Measurements from ENCODE around the gene RNPEPL1.
"Not testable (repeated sequence)": the region's sequence is repeated elsewhere in the genome, so short reads cannot be mapped to it uniquely, and the experiment has no call there.

RNPEPL1 gene

DNA sequence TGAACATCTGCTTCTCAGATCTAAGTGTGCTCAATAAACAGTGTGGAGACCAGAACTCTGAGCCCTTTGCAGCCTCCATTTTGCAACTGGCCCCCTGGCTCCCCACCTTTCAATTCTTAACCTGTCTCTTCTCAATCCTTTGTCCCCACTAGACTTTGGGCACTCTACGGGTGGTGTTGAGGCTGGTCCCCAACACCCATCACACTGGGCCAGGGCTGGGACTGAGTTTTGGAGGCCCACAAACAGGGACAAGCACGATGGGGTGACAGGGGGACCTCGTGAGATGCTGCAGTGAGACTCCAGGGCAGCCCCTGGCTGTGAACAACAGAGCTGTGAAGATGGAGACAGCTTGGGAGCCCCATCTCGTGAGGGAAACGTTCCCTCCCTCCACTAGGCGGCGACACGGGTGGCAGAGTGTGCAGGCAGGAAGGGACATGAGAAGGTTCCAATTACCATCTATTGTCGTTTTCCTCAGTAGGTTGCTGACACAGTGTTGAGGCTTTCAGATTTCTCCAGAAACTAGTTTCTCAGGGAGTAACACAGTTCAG, 11.7 kb upstream of the RNPEPL1 start:
- H3K27me3 Mint-ChIP-seq (ENCODE audit: low read depth): no peaks in the 10 kb centered on the region
- peaks cover 20% of the 10 kb centered on the region for H3K36me3 Mint-ChIP-seq (ENCODE audit: low read depth)
- peaks cover 5% of the 10 kb centered on the region for H3K9me3 Mint-ChIP-seq
- no peak overlapping the region for H3K4me3 Mint-ChIP-seq
- peaks cover 33% of the 10 kb centered on the region for H3K4me1 Mint-ChIP-seq (ENCODE audit: low read depth)
- H3K27ac Mint-ChIP-seq: no peak overlapping the region

DNA sequence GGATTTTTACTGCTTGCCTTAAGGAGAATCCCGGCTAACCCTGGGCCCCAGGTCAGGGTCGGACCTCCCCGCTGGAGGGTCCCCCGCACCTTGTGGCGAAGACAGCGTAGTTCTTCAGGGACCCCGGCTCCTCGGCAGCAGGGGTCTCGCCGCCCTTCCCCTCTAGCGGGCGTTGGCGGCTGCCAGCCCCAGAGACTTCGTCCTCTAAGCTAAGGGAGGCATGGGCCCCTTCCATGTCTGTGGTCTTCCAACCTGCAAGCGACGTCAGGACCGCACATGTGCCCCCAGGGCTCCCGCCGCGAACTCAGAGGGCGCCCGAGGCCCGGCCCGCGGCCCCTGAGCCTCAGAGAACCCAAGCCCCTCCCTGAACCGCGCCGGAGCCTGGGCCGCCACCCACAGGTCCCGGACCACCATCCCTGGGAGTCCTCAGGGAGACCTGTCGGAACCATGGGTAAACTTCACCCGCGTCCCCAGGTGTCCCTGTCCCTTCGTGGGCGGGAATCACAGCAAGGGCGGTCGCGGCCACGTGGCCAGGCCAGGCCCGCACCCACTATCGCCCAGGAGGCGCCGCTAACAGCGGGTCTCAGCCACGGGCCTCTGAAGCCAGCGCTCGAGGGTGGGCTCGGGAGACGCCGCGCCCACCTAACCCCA, 11.1 kb upstream of the RNPEPL1 start:
- no peaks in the 10 kb centered on the region for H3K9me3 Mint-ChIP-seq
- peaks cover 37% of the 10 kb centered on the region for H3K4me1 Mint-ChIP-seq (ENCODE audit: low read depth)

DNA sequence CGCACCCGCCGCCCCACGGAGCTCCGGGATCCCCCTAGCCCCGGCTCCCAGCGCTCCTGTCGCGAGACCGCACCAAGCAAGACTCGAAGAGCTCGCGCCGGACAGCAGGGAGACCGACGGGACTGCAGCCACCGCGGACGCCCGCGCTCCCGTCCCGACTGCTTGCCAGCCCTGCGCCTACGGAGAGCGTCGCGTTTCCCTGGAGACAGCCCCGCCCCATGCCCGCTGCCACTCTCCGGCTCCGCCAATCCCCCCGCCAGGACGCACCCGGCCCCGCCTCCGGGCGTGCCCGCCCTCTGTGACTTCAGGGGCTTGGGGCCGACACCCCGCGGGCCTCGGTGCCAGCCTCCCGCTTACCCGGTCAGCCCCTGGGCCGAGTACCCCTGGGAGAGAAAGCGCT, 10.5 kb upstream of the RNPEPL1 start, which contains the start of gene ANKMY1:
TSS of gene ANKMY1 (minus strand) at position 181 of the 400 bp plus-strand sequence. CDS start 653 bp downstream, outside the sequence.
- H3K4me3 Mint-ChIP-seq: peak within 1 kb of the TSS; percentile 79
- no peaks in the 10 kb centered on the region for H3K27me3 Mint-ChIP-seq (ENCODE audit: low read depth)
- peaks cover 40% of the 10 kb centered on the region for H3K4me1 Mint-ChIP-seq (ENCODE audit: low read depth)

More for the DNA sequence above, 11.1 kb upstream of the RNPEPL1 start:
- Mint-ChIP-seq H3K27ac (no peak overlapping the region), H3K36me3 (ENCODE audit: low read depth) (peaks cover 17% of the 10 kb centered on the region), H3K27me3 (ENCODE audit: low read depth) (no peaks in the 10 kb centered on the region), H3K4me3 (no peak overlapping the region)

DNA sequence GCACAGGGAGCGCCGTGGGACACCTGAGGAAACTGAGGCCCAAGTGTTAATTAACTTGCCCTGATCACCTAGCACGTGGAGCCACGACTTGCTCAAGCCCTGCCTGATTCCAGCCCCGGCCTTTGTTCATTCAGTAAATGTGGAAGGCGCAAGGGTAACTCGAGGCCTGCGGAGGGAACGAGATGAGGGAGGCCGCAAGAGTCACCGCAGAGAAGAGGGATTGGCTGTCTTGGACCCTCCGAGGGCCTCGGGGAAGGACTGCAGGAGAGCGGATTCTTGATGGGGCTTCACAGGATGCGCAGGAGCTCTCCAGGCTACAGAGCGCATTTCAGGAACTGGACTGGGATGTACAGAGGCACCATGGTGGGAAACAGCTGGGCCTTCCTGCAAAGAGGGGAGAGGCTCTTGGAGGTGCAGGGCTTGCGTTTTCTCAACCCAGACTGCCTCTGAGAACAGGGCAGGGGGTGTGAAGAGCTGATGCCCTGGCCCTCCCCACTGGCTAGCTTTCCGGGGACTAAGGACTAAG, 10.0 kb upstream of the RNPEPL1 start:
- Mint-ChIP-seq H3K9me3 (no peaks in the 10 kb centered on the region), H3K27ac (no peak overlapping the region), H3K4me3 (peak overlapping the region; percentile 79), H3K27me3 (ENCODE audit: low read depth) (no peaks in the 10 kb centered on the region), H3K36me3 (ENCODE audit: low read depth) (peaks cover 16% of the 10 kb centered on the region), H3K4me1 (ENCODE audit: low read depth) (peaks cover 42% of the 10 kb centered on the region)

More for the DNA sequence above, 10.5 kb upstream of the RNPEPL1 start, which contains the start of gene ANKMY1:
- H3K36me3 Mint-ChIP-seq (ENCODE audit: low read depth): peaks cover 18% of the 10 kb centered on the region
- peak within 1 kb of the TSS; percentile 20 for H3K27ac Mint-ChIP-seq
- no peaks in the 10 kb centered on the region for H3K9me3 Mint-ChIP-seq

DNA sequence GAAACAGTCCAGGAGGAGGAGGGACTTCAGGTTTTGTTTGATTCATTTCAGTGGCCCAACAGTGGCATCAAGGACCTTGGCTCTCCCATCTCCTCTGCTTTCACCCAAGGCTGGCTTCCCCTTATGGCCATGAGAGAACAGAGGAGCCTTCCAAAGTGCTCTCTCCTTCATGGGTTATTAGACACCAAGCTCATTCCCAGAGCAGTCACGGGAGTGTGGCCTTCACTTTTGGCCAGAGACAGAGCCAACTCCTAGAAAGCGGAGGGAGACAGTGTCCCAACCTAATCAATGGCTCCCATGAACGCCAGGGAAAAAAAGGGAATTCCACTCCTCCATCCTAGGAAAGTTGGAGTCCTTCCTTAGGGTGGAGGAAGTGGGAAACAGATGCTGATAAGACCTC, 9.0 kb upstream of the RNPEPL1 start:
- no peak overlapping the region for H3K27ac Mint-ChIP-seq
- no peaks in the 10 kb centered on the region for H3K27me3 Mint-ChIP-seq (ENCODE audit: low read depth)
- peaks cover 20% of the 10 kb centered on the region for H3K36me3 Mint-ChIP-seq (ENCODE audit: low read depth)
- H3K4me1 Mint-ChIP-seq (ENCODE audit: low read depth): peaks cover 51% of the 10 kb centered on the region
- H3K9me3 Mint-ChIP-seq: no peaks in the 10 kb centered on the region
- peak overlapping the region; percentile 79 for H3K4me3 Mint-ChIP-seq

DNA sequence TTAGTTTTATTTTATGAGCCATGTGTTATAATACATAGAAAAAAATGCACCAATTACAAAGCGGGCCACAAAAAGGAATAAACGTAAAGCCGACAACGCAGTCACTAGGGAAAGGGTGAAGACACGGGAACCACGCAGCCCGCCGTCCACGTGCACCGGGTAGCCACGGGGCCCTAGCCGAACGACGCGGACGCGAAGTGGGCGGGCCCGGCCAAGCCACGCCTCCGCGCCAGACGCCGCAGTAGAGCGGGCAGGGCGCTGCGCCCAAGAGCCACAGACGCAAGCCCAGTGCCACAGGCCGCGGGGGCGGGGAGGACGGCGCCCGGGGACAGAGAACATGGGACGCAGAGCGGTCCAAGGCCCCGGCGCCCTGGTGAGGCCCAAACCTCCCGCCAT, 8.2 kb upstream of the RNPEPL1 start, which contains the start of gene DUSP28:
TSS of gene DUSP28 (plus strand) at position 274 of the 396 bp plus-strand sequence. CDS start 328 bp downstream, outside the sequence.
- peaks cover 27% of the 10 kb centered on the region for H3K36me3 Mint-ChIP-seq (ENCODE audit: low read depth)

DNA sequence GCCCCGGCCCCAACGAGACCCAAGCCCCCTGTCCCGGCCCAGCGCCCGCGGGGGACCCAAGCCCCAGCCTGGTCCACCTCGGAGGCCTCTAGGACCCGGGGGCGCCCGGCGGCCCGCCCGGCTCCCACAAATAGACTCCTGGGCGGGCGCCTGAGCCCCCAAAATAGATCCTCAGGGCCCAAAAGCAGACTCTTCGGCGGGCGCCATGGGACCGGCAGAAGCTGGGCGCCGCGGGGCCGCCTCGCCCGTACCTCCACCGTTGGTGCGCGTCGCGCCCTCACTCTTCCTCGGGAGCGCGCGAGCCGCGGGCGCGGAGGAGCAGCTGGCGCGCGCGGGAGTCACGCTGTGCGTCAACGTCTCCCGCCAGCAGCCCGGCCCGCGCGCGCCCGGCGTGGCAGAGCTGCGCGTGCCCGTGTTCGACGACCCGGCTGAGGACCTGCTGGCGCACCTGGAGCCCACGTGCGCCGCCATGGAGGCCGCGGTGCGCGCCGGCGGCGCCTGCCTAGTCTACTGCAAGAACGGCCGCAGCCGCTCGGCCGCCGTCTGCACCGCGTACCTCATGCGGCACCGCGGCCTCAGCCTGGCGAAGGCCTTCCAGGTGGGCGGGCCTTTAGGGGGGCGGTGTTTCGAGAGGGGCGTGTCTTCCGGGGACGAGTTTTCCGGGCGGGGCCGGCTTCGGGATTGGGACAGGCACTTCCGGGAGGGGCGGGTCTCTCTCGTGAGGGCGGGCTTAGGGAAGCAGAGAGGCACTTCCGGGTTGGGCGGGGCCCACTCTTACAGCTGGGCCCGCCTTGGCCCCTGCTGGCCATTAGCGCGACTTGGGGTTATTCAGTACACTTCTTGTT, 7.6 kb upstream of the RNPEPL1 start:
- Mint-ChIP-seq H3K9me3 (no peaks in the 10 kb centered on the region), H3K4me1 (ENCODE audit: low read depth) (peaks cover 65% of the 10 kb centered on the region), H3K27me3 (ENCODE audit: low read depth) (no peaks in the 10 kb centered on the region), H3K27ac (peak overlapping the region; percentile 98), H3K36me3 (ENCODE audit: low read depth) (peaks cover 32% of the 10 kb centered on the region), H3K4me3 (peak overlapping the region; percentile 86)

More for the DNA sequence above, 8.2 kb upstream of the RNPEPL1 start, which contains the start of gene DUSP28:
- Mint-ChIP-seq H3K27me3 (ENCODE audit: low read depth) (no peaks in the 10 kb centered on the region), H3K27ac (peak within 1 kb of the TSS; percentile 98), H3K4me1 (ENCODE audit: low read depth) (peaks cover 59% of the 10 kb centered on the region), H3K9me3 (no peaks in the 10 kb centered on the region), H3K4me3 (peak within 1 kb of the TSS; percentile 86)

DNA sequence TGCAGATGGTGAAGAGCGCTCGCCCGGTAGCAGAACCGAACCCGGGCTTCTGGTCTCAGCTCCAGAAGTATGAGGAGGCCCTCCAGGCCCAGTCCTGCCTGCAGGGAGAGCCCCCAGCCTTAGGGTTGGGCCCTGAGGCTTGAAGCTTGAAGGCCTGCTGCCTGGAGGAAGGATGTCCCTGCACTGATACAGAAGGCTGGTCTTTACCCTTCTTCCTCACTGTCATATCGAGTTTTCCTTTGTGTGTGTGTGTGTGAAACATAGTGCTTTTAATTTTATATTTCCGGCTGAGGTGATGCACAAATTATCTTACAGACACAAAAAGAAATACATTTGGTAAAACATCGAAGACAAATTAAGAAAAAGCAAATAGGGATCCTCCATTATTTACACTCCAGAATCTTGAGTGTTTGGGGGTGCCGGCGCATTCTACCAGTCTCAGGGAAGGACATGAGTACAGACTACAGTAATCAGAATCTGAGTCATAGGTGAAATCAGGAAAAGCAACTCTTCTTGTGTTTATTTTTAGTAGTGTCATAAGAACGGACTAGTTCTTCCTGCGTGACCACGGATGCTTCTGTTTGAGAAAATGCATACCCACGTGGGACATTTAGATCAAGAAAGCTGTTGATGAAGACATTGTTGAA, 6.8 kb upstream of the RNPEPL1 start:
- H3K36me3 Mint-ChIP-seq (ENCODE audit: low read depth): peaks cover 33% of the 10 kb centered on the region
- H3K4me3 Mint-ChIP-seq: peak overlapping the region; percentile 86
- no peaks in the 10 kb centered on the region for H3K9me3 Mint-ChIP-seq
- H3K27me3 Mint-ChIP-seq (ENCODE audit: low read depth): no peaks in the 10 kb centered on the region
- peaks cover 62% of the 10 kb centered on the region for H3K4me1 Mint-ChIP-seq (ENCODE audit: low read depth)
- peak overlapping the region; percentile 98 for H3K27ac Mint-ChIP-seq

DNA sequence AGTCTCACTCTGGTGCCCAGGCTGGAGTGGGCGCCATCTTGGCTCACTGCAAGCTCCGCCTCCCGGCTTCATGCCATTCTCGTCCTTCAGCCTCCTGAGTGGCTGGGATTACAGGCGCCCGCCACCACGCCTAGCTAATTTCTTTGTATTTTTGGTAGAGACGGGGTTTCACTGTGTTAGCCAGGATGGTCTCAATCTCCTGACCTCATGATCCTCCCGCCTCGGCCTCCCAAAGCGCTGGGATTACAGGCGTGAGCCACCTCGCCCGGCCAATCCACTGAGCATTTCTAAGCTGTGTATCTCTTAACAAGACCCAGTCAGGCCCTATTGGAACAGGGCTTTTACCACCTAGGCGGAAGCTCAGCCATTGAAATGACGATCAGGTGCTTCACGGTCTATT, 5.1 kb upstream of the RNPEPL1 start:
- not testable (repeated sequence) for H3K27me3 Mint-ChIP-seq (ENCODE audit: low read depth); H3K4me3 Mint-ChIP-seq; H3K9me3 Mint-ChIP-seq; H3K27ac Mint-ChIP-seq
- Mint-ChIP-seq H3K4me1 (ENCODE audit: low read depth) (peaks cover 65% of the 10 kb centered on the region), H3K36me3 (ENCODE audit: low read depth) (peaks cover 35% of the 10 kb centered on the region)

DNA sequence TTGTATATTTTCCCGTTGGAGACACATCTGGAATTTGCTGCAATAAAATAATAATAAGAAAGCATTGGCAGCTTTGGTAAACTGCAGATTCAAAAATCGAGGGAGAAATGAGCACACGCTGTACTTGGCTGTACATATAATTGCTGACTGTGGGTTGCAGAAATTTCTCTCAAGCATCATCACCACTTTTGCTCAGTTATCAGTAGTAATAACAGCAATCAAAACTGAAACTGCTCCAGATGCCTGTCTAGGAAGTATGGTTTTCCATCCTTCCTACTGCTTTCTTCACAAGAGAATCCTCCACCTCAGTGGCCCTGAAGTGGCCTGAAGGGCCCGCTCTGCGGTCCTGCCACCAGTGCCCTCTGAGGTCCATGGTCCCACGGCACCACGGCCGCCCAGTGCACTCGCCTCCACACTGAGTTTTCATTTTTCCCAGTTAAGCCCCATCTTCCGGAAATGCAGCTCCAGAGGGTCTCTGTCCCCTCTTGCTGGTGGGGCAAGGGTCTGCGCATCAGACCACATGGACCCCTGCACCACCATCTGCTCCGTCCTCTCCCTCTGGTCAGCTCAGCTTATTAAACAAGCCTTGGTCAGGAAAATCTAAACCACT, 4.2 kb upstream of the RNPEPL1 start:
- Mint-ChIP-seq H3K27me3 (ENCODE audit: low read depth) (no peaks in the 10 kb centered on the region), H3K9me3 (no peaks in the 10 kb centered on the region), H3K36me3 (ENCODE audit: low read depth) (peaks cover 32% of the 10 kb centered on the region), H3K27ac (peak overlapping the region; percentile 99), H3K4me1 (ENCODE audit: low read depth) (peaks cover 58% of the 10 kb centered on the region), H3K4me3 (peak overlapping the region; percentile 94)

DNA sequence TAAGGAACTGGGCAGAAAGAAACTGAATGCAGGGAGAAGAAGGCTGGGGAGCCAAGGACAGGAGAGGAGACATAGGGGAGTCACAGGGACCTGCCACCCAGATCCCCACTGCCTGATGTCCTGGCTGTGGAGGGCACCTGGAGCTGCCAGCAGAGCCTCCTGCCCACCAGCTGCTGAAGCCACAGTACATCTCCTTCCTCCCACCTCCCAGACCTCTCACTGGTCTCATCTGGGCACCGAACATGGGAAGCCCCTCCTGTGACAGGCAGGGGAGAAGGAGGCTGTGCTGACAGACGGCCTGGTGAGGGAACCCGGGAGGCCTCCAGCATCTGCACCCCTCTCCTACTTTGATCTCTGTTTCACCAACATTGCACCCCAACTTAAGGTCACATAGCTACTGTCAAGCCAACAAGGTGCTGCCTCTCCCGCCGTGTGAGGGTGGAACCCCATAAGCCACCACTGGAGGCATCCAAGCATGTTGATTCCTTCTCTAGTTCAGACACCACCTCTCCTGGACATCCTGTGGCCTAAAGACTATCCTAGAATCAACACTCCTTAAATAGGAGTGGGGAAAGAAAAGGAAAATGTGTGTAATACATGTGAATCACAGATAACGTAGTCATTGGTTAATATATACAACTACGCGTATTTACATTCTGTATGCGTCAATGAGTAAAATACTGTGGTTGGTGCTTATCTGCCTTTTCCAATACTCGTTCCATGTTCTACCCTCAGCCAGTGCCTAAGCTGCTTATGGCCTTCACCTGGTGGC, 3.5 kb upstream of the RNPEPL1 start:
- Mint-ChIP-seq H3K36me3 (ENCODE audit: low read depth) (peaks cover 34% of the 10 kb centered on the region), H3K27ac (peak overlapping the region; percentile 99), H3K9me3 (no peaks in the 10 kb centered on the region), H3K27me3 (ENCODE audit: low read depth) (no peaks in the 10 kb centered on the region), H3K4me1 (ENCODE audit: low read depth) (peaks cover 56% of the 10 kb centered on the region), H3K4me3 (peak overlapping the region; percentile 94)

DNA sequence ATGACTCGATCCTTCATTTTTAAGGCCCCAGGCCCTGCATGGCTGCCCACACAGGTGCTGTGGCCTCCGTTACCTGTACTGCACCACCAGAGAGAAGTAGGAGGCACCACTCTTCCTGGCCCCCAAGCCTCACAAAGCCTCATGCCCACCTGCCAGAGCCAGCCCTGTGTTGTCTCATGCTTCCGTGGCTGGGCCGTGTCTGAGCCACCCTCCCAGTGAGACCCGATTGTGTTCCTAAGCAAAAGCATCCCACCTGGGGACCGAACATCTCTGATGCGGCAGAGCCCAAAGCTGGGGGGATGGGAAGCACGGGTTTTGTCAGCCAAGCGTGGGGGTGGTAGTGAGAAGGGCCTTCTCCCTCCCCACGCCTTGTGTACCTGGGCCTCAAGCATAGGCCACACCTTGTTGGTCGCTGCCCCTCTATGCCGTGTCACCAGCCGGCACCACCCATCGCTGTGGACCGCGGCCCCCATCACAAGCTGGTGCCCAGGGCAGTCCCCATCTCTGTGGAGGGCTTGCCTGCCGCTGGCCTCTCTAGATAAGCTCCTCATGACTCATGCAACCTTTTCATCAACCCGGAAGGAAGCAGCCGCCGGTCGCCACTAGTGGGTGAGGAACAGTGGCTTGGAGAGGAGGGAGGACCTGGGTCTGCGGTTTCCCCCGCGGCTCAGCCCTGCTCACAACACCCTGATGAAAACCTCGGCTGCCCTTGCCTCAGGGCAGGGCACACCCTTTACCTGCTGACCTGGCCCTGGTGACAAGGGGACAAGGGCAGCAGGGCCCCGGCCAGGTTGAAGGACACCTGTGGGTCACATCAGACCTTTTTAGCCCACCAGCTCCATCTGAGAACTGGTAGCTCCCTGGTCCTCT, 2.7 kb upstream of the RNPEPL1 start:
- H3K9me3 Mint-ChIP-seq: no peaks in the 10 kb centered on the region
- H3K27me3 Mint-ChIP-seq (ENCODE audit: low read depth): no peaks in the 10 kb centered on the region
- H3K4me1 Mint-ChIP-seq (ENCODE audit: low read depth): peaks cover 57% of the 10 kb centered on the region
- peak overlapping the region; percentile 99 for H3K27ac Mint-ChIP-seq
- H3K36me3 Mint-ChIP-seq (ENCODE audit: low read depth): peaks cover 34% of the 10 kb centered on the region
- peak overlapping the region; percentile 94 for H3K4me3 Mint-ChIP-seq

All from T-helper 1 cell treated with Interleukin-12 subunit alpha and Interleukin-12 subunit beta and Interleukin-4 antibody, amounts not matched to agents 30 μg/mL and 1 μg/mL, for 36 hours (primary cell).